Esophagus muscularis mucosa (tissue), 4 donors: ENCODE data around the gene ANKFY1. TPM values are rescaled to one million over a fixed set of nuclear protein-coding genes. Genes with fewer than 3 reads are reported as not detected.
A peak's percentile ranks its signal among the peaks of the same experiment; 100 is the strongest.

Experiments
- DNase-seq: peaks from one replicate; pipeline ENCODE4 v3.0.0-alpha.2; 2017; ENCODE audit errors: extremely low spot score
- H3K27ac ChIP-seq, 4 donors: fragments of 200-600 bp; sonication (generic); replicated peaks in 1 of 4; 1 replicate in 3 of 4; 2 replicates in 1 of 4; pipeline ENCODE4 v1.5.1; 2016 to 2019; ENCODE audit warnings: mild to moderate bottlenecking in 1 of 4
- H3K27me3 ChIP-seq, 4 donors: fragments of 200-600 bp; sonication (generic); one replicate each; pipeline versions ENCODE4 v1.5.1 to v1.6.0; 2016 to 2019
- H3K36me3 ChIP-seq, 4 donors: fragments of 200-600 bp; sonication (generic); one replicate each; pipeline ENCODE4 v1.5.1; 2016 to 2019
- H3K4me1 ChIP-seq, 4 donors: fragments of 200-600 bp; sonication (generic); one replicate each; pipeline ENCODE4 v1.5.1; 2016 to 2019
- H3K4me3 ChIP-seq, 4 donors: fragments of 200-600 bp; sonication (generic); 1 replicate in 2 of 4; 2 replicates in 2 of 4; pipeline ENCODE4 v1.5.1; 2016 to 2019; ENCODE audit warnings: mild to moderate bottlenecking in 4 of 4, moderate library complexity in 1 of 4
- H3K9me3 ChIP-seq, 4 donors: fragments of 200-600 bp; sonication (generic); 1 replicate in 3 of 4; 2 replicates in 1 of 4; pipeline ENCODE4 v1.5.1; 2016 to 2019
- EP300 ChIP-seq: sonication (generic); formaldehyde crosslinking; IDR thresholded peaks from one replicate; pipeline ENCODE4 v1.6.1; 2017; ENCODE audit warnings: antibody characterized with exemption
- POLR2A ChIP-seq: fragments of 450-650 bp; IDR thresholded peaks from one replicate; pipeline ENCODE4 v1.6.1; 2017; ENCODE audit warnings: antibody characterized with exemption, moderate library complexity, mild to moderate bottlenecking, low read depth
- POLR2AphosphoS5 ChIP-seq, 2 donors: sonication (generic); formaldehyde crosslinking; IDR thresholded peaks; one replicate each; pipeline ENCODE4 v1.6.1; 2017; ENCODE audit warnings: antibody characterized with exemption in 2 of 2
- WGBS: methylation state at CpG from one replicate; pipeline ENCODE4 v1.1.5; 2018; 5-methylcytosine and 5-hydroxymethylcytosine counted together
- intact Hi-C: fragments of 100-400 bp; cut with DNase I; formaldehyde crosslinking; loops from one replicate; pipeline ENCODE4 v1.15.1; 2023
- total RNA-seq, 4 donors: library from RNA; depleted of rRNA; stranded (reverse); fragments of >200 nt; gene quantifications; one replicate each; pipeline versions ENCODE4 v1.1.0 to v1.2.1, GENCODE V29; 2016
- TF ChIP-seq, protein P1 (sequence below), 3 experiments: fragments of 200-600 bp in 2 of 3; fragments of 450-650 bp in 1 of 3; sonication (generic) in 2 of 3; IDR thresholded peaks; one replicate each; pipeline ENCODE4 v1.5.1; 2017 to 2019; ENCODE audit warnings: antibody characterized with exemption in 3 of 3, mild to moderate bottlenecking in 2 of 3, moderate library complexity in 1 of 3

ANKFY1 gene
- total RNA-seq, 4 donors from 2014 or later, result 28.2 to 41.0 (median 36.7) TPM

- WGBS, result 85% methylated on average over 6 of the region's 6 CpGs
- Histone ChIP-seq H3K4me3 (no peak overlapping the region), H3K27me3 (no peaks in the 10 kb centered on the region), H3K4me1 (peaks cover 11 to 22% (median 16%) of the 10 kb centered on the region in 4 donors), H3K9me3 (no peaks in the 10 kb centered on the region), H3K27ac (no peak overlapping the region), H3K36me3 (peaks cover 0 to 41% (median 15%) of the 10 kb centered on the region in 4 donors)
- no peak for DNase-seq
- no peak for TF ChIP-seq POLR2AphosphoS5 (IDR thresholded peaks at IDR 0.05)
- no peak for TF ChIP-seq EP300
- TF ChIP-seq, protein P1, sequence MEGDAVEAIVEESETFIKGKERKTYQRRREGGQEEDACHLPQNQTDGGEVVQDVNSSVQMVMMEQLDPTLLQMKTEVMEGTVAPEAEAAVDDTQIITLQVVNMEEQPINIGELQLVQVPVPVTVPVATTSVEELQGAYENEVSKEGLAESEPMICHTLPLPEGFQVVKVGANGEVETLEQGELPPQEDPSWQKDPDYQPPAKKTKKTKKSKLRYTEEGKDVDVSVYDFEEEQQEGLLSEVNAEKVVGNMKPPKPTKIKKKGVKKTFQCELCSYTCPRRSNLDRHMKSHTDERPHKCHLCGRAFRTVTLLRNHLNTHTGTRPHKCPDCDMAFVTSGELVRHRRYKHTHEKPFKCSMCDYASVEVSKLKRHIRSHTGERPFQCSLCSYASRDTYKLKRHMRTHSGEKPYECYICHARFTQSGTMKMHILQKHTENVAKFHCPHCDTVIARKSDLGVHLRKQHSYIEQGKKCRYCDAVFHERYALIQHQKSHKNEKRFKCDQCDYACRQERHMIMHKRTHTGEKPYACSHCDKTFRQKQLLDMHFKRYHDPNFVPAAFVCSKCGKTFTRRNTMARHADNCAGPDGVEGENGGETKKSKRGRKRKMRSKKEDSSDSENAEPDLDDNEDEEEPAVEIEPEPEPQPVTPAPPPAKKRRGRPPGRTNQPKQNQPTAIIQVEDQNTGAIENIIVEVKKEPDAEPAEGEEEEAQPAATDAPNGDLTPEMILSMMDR (IDR thresholded peaks at IDR 0.05), result no peak
- TF ChIP-seq POLR2A, result no peak
- intact Hi-C loops, result no loop called here
Observed at GRCh38 chr17:4272213-4272971, 8.6 kb upstream of the ANKFY1 start.

DNA sequence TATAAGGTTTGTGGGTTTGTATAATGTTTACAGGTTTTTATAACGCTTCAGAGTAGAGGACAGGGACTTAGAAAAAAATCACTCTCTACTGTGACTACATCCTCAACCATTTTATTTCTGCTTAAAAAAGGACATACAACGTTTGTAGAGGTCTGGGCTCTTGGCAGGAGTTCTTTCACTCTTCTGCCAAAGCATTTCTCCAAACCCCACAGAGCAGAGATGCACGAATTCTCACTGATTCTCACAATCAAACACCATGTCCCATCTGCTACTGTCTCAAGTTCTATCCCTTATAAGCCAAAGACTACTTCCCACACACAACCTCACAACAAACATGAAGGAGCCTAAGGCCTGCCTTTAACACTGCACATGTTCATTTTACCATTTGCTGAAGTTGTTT is 7.0 kb upstream of the ANKFY1 start:
- TF ChIP-seq EP300 (no peak), POLR2A (no peak), POLR2AphosphoS5 (IDR thresholded peaks at IDR 0.05) (no peak)
- TF ChIP-seq, protein P1 (IDR thresholded peaks at IDR 0.05), result no peak
- Histone ChIP-seq H3K27me3 (no peaks in the 10 kb centered on the region), H3K4me1 (peaks cover 11 to 22% (median 16%) of the 10 kb centered on the region in 4 donors), H3K4me3 (no peak overlapping the region), H3K27ac (peak overlapping the region; percentile 1 to 53 (median 21)), H3K9me3 (no peaks in the 10 kb centered on the region), H3K36me3 (peaks cover 0 to 41% (median 13%) of the 10 kb centered on the region in 4 donors)
- WGBS, result 48% methylated on average over 3 of the region's 3 CpGs
- no peak for DNase-seq
- intact Hi-C loops, result no loop called here

- no peaks in the 10 kb centered on the region for H3K27me3 ChIP-seq
- peaks cover 13 to 22% (median 16%) of the 10 kb centered on the region in 4 donors for H3K4me1 ChIP-seq
- intact Hi-C loops, result no loop called here
- no peak overlapping the region for H3K4me3 ChIP-seq
- TF ChIP-seq EP300, result no peak
- TF ChIP-seq POLR2AphosphoS5 (IDR thresholded peaks at IDR 0.05), result no peak
- TF ChIP-seq POLR2A, result no peak
- TF ChIP-seq, protein P1 (IDR thresholded peaks at IDR 0.05), result no peak
- peak overlapping the region; percentile 1 to 53 (median 21) for H3K27ac ChIP-seq
- no peaks in the 10 kb centered on the region for H3K9me3 ChIP-seq
- H3K36me3 ChIP-seq, result peaks cover 0 to 41% (median 13%) of the 10 kb centered on the region in 4 donors
- WGBS, result 84% methylated on average over 4 of the region's 4 CpGs
- no peak for DNase-seq
Observed at GRCh38 chr17:4269915-4270314, 6.1 kb upstream of the ANKFY1 start.

DNA sequence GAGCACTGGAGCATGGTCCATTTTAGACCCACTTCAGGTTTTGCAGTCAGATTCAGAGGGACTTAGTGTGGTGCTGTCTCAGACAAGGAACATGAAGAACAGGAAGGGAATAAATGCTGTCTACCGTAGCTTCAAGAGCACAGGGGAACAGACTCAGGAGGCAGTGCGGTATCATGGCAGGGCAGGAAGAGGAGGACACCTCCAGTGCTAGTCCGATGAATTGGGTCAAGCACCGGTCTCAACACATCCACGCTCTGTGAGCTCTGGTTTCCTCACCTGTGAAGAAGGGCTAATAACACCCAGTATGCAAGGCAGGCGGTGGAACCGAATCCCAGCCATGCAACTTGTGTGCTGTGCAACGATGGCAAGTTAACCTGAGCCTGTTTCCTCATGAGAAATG is 3.6 kb upstream of the ANKFY1 start:
- WGBS, result 95% methylated on average over 8 of the region's 8 CpGs
- H3K36me3 ChIP-seq, result peaks cover 0 to 40% (median 13%) of the 10 kb centered on the region in 4 donors
- no peak overlapping the region for H3K27ac ChIP-seq
- H3K4me1 ChIP-seq, result peaks cover 15 to 39% (median 31%) of the 10 kb centered on the region in 4 donors
- intact Hi-C loops, result no loop called here
- no peaks in the 10 kb centered on the region for H3K9me3 ChIP-seq
- H3K4me3 ChIP-seq, result no peak overlapping the region
- TF ChIP-seq EP300 (no peak), POLR2AphosphoS5 (IDR thresholded peaks at IDR 0.05) (no peak), POLR2A (no peak)
- TF ChIP-seq, protein P1 (IDR thresholded peaks at IDR 0.05), result no peak
- no peaks in the 10 kb centered on the region for H3K27me3 ChIP-seq
- DNase-seq, result no peak
